Activated gamma-delta T cell treated with anti-CD3 and anti-CD28 coated beads, Interleukin-2, amount 50 U/mL, for 16 hours (primary cell): ENCODE measurements around the gene BEND2.
"Not testable (repeated sequence)": the region's sequence is repeated elsewhere in the genome, so short reads cannot be mapped to it uniquely, and the experiment has no call there.

Experiments
- DNase-seq: peaks from one replicate; pipeline ENCODE4 v3.0.0-alpha.2; 2020; ENCODE audit warnings: low read depth

BEND2 gene

GRCh38 chrX:18220786-18221185, at the start of gene BEND2:
TSS of gene BEND2 (minus strand) at chrX:18220886. CDS start at chrX:18220750, 136 bp downstream.
- no peak for DNase-seq

GRCh38 chrX:18255059-18255458, 34.4 kb upstream of the BEND2 start:
- DNase-seq: no peak

GRCh38 chrX:18252644-18253359, 32.1 kb upstream of the BEND2 start:
- DNase-seq: no peak

- not testable (repeated sequence) for DNase-seq
Measured at GRCh38 chrX:18229646-18230045, 9.0 kb upstream of the BEND2 start.

- DNase-seq: no peak
Measured at GRCh38 chrX:18228069-18228468, 7.4 kb upstream of the BEND2 start.

GRCh38 chrX:18227458-18227857, 6.8 kb upstream of the BEND2 start:
- DNase-seq: no peak

GRCh38 chrX:18210470-18210869, 10.2 kb downstream of the BEND2 start:
- DNase-seq: no peak

- no peak for DNase-seq
Measured at GRCh38 chrX:18206657-18207056, 14.0 kb downstream of the BEND2 start.

GRCh38 chrX:18203631-18204030, 17.1 kb downstream of the BEND2 start:
- DNase-seq: no peak

GRCh38 chrX:18194688-18195087, 26.0 kb downstream of the BEND2 start:
- no peak for DNase-seq

- no peak for DNase-seq
Measured at GRCh38 chrX:18179446-18179845, 41.2 kb downstream of the BEND2 start.

- no peak for DNase-seq
Measured at GRCh38 chrX:18174971-18175370, 45.7 kb downstream of the BEND2 start.

GRCh38 chrX:18174209-18174608, 46.5 kb downstream of the BEND2 start:
- DNase-seq: no peak

GRCh38 chrX:18173494-18174180, 47.0 kb downstream of the BEND2 start:
- no peak for DNase-seq

GRCh38 chrX:18172970-18173369, 47.7 kb downstream of the BEND2 start:
- DNase-seq: no peak

GRCh38 chrX:18170910-18171309, 49.8 kb downstream of the BEND2 start:
- DNase-seq: no peak

- DNase-seq: no peak
Measured at GRCh38 chrX:18166068-18166467, 54.6 kb downstream of the BEND2 start.

- DNase-seq: no peak
Measured at GRCh38 chrX:18160369-18160768, 60.3 kb downstream of the BEND2 start.

GRCh38 chrX:18158963-18159362, 61.7 kb downstream of the BEND2 start:
- DNase-seq: no peak

GRCh38 chrX:18151649-18152048, 69.0 kb downstream of the BEND2 start:
- no peak for DNase-seq

- DNase-seq: no peak
Measured at GRCh38 chrX:18151157-18151556, 69.5 kb downstream of the BEND2 start.

GRCh38 chrX:18149454-18149853, 71.2 kb downstream of the BEND2 start:
- no peak for DNase-seq

- DNase-seq: no peak
Measured at GRCh38 chrX:18146954-18147353, 73.7 kb downstream of the BEND2 start.

GRCh38 chrX:18146009-18146408, 74.7 kb downstream of the BEND2 start:
- DNase-seq: no peak
